GM12878 (cell line): ENCODE data around the gene ABL1. TPM values are rescaled to one million over a fixed set of nuclear protein-coding genes. Genes with fewer than 3 reads are reported as not detected.

ENCODE experiments used
- ATAC-seq: fragments of 200-7000 bp; cut with Tn5 transposase; 3 replicates; pipeline ENCODE4 v1.9.1; 2020; ENCODE audit warnings: mild to moderate bottlenecking, moderate library complexity
- BruUV-seq: library from RNA; stranded (reverse); fragments of 400-500 nt; replicated peaks from 2 replicates; lab custom pipeline; 2021; lab: Mats Ljungman, UMichigan
- CTCF ChIA-PET: fragments of 300-600 bp; sonication (Branson Sonifier 250); formaldehyde crosslinking; extraction: SDS; loops from one replicate; lab custom pipeline; 2021; ENCODE audit warnings: inconsistent platforms; lab: Yijun Ruan, JAX
- POLR2A ChIA-PET: fragments of 350-600 bp; formaldehyde crosslinking; extraction: SDS; loops from one replicate; lab custom pipeline; 2021; ENCODE audit warnings: inconsistent platforms; lab: Charles Lee
- RAD21 ChIA-PET: fragments of 300-600 bp; sonication (Branson Sonifier 250); formaldehyde crosslinking; loops from one replicate; lab custom pipeline; 2023; ENCODE audit warnings: antibody characterized with exemption; ENCODE audit not compliant: unreplicated experiment; lab: Charles Lee
- SMC1A ChIA-PET: fragments of 300-600 bp; sonication (Branson Sonifier 250); formaldehyde crosslinking; loops from one replicate; lab custom pipeline; 2023; ENCODE audit not compliant: unreplicated experiment, uncharacterized antibody; lab: Charles Lee
- DNase-seq: peaks from one replicate; pipeline ENCODE4 v3.0.0-alpha.2; 2011; ENCODE audit warnings: low read depth, low spot score
- FAIRE-seq: peaks from 3 replicates; lab custom pipeline; 2011; peaks lifted over from hg19 to GRCh38; lab: Jason Lieb, UNC
- H2AFZ ChIP-seq: 2 replicates; pipeline ENCODE4 v1.6.0; 2011; ENCODE audit warnings: low read depth, low read length, control low read depth; ENCODE audit not compliant: control insufficient read depth
- H3K27ac ChIP-seq: 2 replicates; pipeline ENCODE4 v1.5.1; 2011; ENCODE audit warnings: control low read depth; ENCODE audit not compliant: control insufficient read depth, insufficient read depth
- H3K27me3 ChIP-seq, 2 experiments: replicated peaks in 1 of 2; 2 replicates each; pipeline versions ENCODE4 v1.6.0 to v1.6.1; 2011; ENCODE audit warnings: low read length in 1 of 2; ENCODE audit not compliant: control insufficient read depth in 2 of 2, insufficient read depth in 2 of 2
- H3K36me3 ChIP-seq, 2 experiments: 2 replicates each; pipeline ENCODE4 v1.5.1; 2011; ENCODE audit warnings: low read length in 1 of 2; ENCODE audit not compliant: control insufficient read depth in 2 of 2, insufficient read depth in 2 of 2
- H3K4me1 ChIP-seq: 2 replicates; pipeline ENCODE4 v1.6.1; 2011; ENCODE audit warnings: mild to moderate bottlenecking, low read length, moderate library complexity, mixed read lengths; ENCODE audit not compliant: control insufficient read depth, insufficient read depth
- H3K4me2 ChIP-seq: 2 replicates; pipeline ENCODE4 v1.6.0; 2011; ENCODE audit warnings: control low read depth; ENCODE audit not compliant: control insufficient read depth, insufficient read depth
- H3K4me3 ChIP-seq: fragments of 200-600 bp; sonication (generic); 2 replicates; pipeline ENCODE4 v1.5.1; 2016
- H3K79me2 ChIP-seq: 2 replicates; pipeline ENCODE4 v1.6.0; 2011; ENCODE audit warnings: low read length; ENCODE audit not compliant: control insufficient read depth, insufficient read depth
- H3K9ac ChIP-seq: 2 replicates; pipeline ENCODE4 v1.8.0; 2011; ENCODE audit warnings: low read length, control low read depth, mixed read lengths; ENCODE audit not compliant: control insufficient read depth, insufficient read depth
- H3K9me3 ChIP-seq: replicated peaks from 3 replicates; pipeline ENCODE4 v1.5.1; 2011; ENCODE audit warnings: mild to moderate bottlenecking, low read length; ENCODE audit not compliant: control insufficient read depth, insufficient read depth
- H4K20me1 ChIP-seq: 2 replicates; pipeline ENCODE4 v1.6.0; 2011; ENCODE audit not compliant: control insufficient read depth, insufficient read depth
- BHLHE40 ChIP-seq, 2 experiments: fragments of 450-650 bp in 1 of 2; IDR thresholded peaks; 2 replicates each; pipeline ENCODE4 v1.6.1; 2011 to 2017; ENCODE audit warnings: low read depth in 2 of 2, borderline replicate concordance in 1 of 2, improper control_type of control experiment in 1 of 2, low read length in 1 of 2, mild to moderate bottlenecking in 1 of 2
- BRCA1 ChIP-seq: IDR thresholded peaks from 2 replicates; pipeline ENCODE4 v1.6.1; 2011; ENCODE audit warnings: low read depth, low read length, improper control_type of control experiment
- E4F1 ChIP-seq: fragments of 450-650 bp; IDR thresholded peaks from 2 replicates; pipeline ENCODE4 v1.6.1; 2018; ENCODE audit warnings: borderline replicate concordance, mild to moderate bottlenecking; ENCODE audit not compliant: partially characterized antibody
- NR2C1 ChIP-seq: fragments of 450-650 bp; IDR thresholded peaks from 2 replicates; pipeline ENCODE4 v1.6.1; 2017; ENCODE audit warnings: antibody characterized with exemption, mild to moderate bottlenecking, moderate library complexity
- SP1 ChIP-seq: IDR thresholded peaks from one replicate; pipeline ENCODE4 v1.6.1; 2011; ENCODE audit warnings: low read depth, low read length
- WGBS: methylation state at CpG from one replicate; pipeline ENCODE4 v1.1.6; 2016; ENCODE audit warnings: low lambda C conversion rate; ENCODE audit not compliant: insufficient replicate concordance, insufficient coverage; ENCODE audit errors: missing lambda C conversion rate; 5-methylcytosine and 5-hydroxymethylcytosine counted together
- in situ Hi-C: fragments of 300-500 bp; cut with MboI; formaldehyde crosslinking; loops from 9 replicates; pipeline ENCODE4 v1.14.3; 2018; ENCODE audit warnings: mixed read lengths
- intact Hi-C: fragments of 100-400 bp; cut with micrococcal nuclease; formaldehyde crosslinking; loops from one replicate; pipeline ENCODE4 v1.14.2; 2022; ENCODE audit not compliant: unreplicated experiment
- polyA plus RNA-seq, 11 experiments: library from polyadenylated mRNA; depleted of rRNA in 4 of 11; unstranded in 6 of 11; stranded (reverse) in 5 of 11; fragments of >200 nt; fragmentation: Nextera tagmentation in 4 of 11; fragmentation: Illumina TruSeq in 1 of 11; extraction: Ambion mirVana in 4 of 11; extraction: Trizol in 1 of 11; gene quantifications; 1 replicate in 1 of 11; 2 replicates in 10 of 11; pipeline versions ENCODE4 v1.2.1 to v1.2.3, GENCODE V29; 2011 to 2016; ENCODE audit warnings: inconsistent platforms in 2 of 11, missing spikeins in 2 of 11, low read depth in 1 of 11
- total RNA-seq, 4 experiments: library from RNA; depleted of rRNA in 3 of 4; stranded (reverse); fragments of >200 nt in 3 of 4; fragmentation: Illumina TruSeq in 1 of 4; extraction: Trizol in 1 of 4; gene quantifications; 2 replicates each; pipeline versions ENCODE4 v1.2.1 to v1.2.3, GENCODE V29; 2013 to 2021

Gene ABL1
- total and polyA plus RNA-seq, 10 of the 15 experiments (the other 5 are each of a cell fraction or from before 2014, with no cell fraction given), result 0.79 to 51.5 (median 16.3) TPM

GRCh38 chr9:130843049-130843908, 8.2 kb downstream of the ABL1 start (continued):
- no peak for TF ChIP-seq E4F1

GRCh38 chr9:130844044-130844451, 9.0 kb downstream of the ABL1 start:
- in situ Hi-C loops, result no loop called here
- no peak for FAIRE-seq
- BruUV-seq, result no TSS peak
- Histone ChIP-seq H3K79me2 (peaks cover 22% of the 10 kb centered on the region), H2AFZ (no peak overlapping the region), H3K36me3 (no peaks in the 10 kb centered on the region; a peak in 1 of 4 replicates), H4K20me1 (no peaks in the 10 kb centered on the region), H3K4me2 (no peak overlapping the region), H3K4me3 (no peak overlapping the region), H3K27me3 (no peaks in the 10 kb centered on the region), H3K4me1 (no peaks in the 10 kb centered on the region; the same call in 1 of the 2 replicates), H3K9ac (no peak overlapping the region)
- SMC1A ChIA-PET, result interaction anchor here (0.7 kb wide), 1 partner anchor 22 kb away, joined by 3 read pairs; no protein-coding TSS in a partner anchor
- no peak for DNase-seq
- POLR2A ChIA-PET, result no interaction called here
- CTCF ChIA-PET, result no interaction called here
- RAD21 ChIA-PET, result no interaction called here
- intact Hi-C loops, result no loop called here
- WGBS, result 91% methylated on average over 4 of the region's 4 CpGs
- ATAC-seq, result no peak
- TF ChIP-seq BRCA1 (no peak), NR2C1 (no peak), SP1 (no peak), BHLHE40 (IDR thresholded peaks at IDR 0.05; ENCODE audit: borderline replicate concordance in 1 of 2, low read depth in 2 of 2, low read length in 1 of 2) (no peak)
- TF ChIP-seq, all 136 proteins: peak for 0
- Histone ChIP-seq H3K9me3 (no peaks in the 10 kb centered on the region), H3K27ac (no peak overlapping the region)
